Activated CD8-positive, alpha-beta memory T cell treated with anti-CD3 and anti-CD28 coated beads, Interleukin-2, amount 50 U/mL, for 1 hour (primary cell): Measurements from ENCODE around the gene CARHSP1.
"Not testable (repeated sequence)": the region's sequence is repeated elsewhere in the genome, so short reads cannot be mapped to it uniquely, and the experiment has no call there.

ENCODE experiments used
- DNase-seq: peaks from one replicate; pipeline ENCODE4 v3.0.0-alpha.2; 2020; ENCODE audit errors: extremely low read depth

CARHSP1 gene

DNA sequence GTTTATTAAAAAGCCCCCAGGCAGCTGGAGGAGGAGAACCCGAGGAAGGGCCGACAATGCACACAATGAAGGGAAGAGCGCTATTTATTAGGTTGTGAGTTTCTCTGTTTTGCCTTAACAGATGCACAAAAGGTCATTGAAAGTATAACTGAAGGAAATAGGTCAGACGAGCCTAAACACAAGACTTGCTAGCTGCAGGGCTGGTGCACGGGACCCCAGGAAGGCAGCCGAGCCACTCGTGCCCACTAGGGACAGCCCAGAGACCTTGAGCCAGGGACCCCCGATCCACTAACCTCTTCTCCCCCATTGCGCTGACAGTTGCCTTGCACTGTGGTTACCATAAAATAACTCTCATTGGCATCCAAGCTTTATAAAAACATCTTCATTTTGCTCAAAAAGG lies 24.6 kb upstream of the CARHSP1 start:
- DNase-seq, result no peak

DNA sequence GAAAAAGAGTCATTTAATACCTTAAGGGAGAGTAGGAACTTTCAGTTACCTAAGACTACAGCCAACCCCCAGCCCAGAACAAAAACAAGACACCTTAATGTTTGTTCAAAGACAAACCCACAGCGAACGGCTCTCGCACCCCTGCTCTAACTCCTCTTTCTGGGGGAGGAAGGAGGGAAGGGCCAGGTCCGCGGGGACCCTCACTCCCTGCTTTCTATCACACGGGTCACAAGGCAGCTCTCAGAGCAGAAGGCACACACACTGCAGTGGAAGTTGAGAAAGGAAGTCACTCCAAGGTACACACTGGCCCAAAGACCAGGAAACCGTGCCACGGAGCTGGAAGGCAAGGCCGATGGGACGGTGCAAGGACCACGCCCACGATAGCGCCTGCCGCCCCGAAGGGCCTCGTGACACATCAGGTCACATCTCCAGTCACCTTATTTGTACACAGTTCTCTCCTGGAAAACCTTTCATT lies 23.3 kb upstream of the CARHSP1 start:
- DNase-seq, result no peak

DNA sequence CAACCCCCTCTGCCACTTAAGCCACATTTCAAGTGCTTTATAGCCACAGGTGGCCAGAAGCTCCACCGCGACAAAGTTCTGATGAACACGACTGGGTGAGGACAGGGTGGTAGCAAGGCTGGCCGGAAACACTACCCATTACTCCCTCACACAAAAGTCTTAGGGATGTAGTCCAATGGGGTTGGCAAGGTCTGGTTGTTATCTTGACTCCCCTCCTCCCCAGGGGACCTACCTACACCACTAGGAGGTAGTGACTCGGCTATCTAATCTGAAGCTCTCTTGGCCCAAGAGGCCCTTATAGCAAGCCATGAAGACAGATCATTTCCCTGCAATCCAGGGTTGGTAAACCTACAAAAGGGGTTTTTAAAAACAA lies 21.7 kb upstream of the CARHSP1 start:
- DNase-seq, result no peak

DNA sequence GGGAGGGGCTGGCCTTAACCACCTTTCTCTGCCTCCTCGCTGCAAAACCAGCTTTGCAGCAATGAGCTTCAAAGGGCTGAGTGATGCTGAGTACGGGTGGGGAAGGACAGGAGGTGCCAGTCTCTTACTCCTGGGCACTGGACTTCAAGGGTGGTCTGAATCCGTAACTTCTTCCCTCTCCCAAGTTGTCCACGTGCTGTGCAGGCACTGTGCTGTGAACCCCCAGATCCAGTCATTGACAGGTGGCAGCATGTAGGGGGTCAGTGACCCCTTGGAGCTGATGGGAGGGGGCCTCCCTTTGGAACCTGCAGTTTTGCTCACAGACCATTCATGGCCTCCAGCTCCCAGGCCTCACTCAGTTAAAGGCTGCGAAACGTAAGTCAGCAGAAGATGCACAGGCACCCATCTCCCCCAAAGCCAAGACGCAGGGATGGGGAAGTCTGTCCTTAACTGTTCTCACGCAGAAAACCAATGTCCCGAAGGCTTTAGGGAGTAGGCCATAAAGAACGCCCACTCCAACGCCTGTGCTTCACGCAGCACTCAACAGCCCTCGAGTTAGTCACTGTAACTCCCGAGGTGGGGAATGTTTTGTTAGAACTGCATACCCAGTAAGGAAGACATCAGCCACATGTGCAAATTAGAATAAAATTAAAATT lies 21.2 kb upstream of the CARHSP1 start:
- DNase-seq, result no peak

DNA sequence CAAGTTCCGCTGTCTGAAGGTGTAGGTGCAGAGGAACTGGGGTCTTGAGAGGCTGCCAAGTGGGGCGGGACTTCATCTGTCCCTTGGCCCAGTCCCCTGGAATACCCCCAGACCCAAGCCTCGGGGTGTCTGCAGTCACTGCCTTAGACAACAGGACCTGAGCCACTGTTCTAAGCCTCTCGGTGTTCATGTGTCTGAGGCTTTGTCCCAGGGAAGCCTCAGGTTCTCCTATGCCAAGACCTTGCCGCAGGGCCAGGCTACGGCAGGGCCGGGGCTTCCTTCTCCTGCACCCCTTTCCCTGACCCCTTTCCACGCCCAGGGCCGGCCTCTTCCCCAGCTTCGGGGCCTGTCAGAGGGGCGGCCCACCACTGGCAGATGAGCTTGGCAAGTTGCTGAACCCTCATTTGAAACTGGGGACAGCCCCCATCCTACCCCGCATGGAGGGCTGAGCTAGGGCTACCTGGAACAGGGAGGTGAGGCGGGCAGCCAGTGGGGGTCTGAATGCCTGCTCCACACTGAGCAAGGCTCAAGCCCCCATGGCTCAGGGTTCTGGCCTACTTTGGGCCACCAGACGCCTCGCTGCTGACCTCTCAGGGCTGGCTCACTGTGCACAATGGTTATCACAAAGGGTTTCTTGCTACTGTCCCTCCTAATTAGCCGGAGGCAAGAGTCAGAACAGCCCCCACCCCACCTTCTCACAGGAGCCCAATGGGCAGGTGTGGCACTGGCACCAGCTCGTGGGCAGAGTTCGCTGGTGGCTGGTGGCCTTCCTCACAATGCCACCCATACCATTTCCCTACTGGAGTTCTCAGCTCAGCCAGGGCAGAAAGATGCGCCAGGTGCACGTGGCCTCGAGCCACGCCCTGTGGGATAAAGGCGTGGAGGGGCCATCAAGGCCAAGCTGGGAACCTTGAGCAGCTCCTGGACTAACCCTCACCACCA lies 20.4 kb upstream of the CARHSP1 start:
- no peak for DNase-seq

DNA sequence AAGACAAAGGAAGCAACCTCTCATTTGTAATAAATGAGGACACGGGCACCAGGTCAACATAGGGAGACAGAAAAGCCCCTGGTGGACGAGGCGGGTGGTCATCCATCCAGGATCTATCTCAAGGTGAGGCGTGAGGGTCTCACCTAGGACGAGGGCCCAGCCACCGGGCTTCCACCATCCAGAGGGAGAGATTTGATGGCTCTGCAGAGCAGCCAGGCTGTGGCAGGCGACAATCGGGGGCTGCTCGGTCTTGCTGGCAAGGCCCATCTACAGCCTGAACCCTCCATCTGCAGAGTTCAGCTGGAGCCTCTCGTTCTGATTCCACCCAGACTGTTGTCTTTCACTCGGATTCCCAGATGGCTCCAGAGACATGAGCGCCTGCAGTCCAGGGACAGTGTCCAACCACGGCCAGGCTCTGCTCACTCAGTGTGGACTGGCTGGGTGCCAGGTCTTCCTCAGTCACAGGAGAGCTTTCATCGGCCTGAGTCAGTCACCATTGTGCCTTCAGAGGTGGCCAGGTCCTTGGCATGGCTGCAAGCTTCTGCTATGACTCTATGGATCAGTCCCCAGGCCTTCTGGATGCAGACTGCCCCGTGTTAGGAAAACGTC lies 19.2 kb upstream of the CARHSP1 start:
- DNase-seq, result no peak

DNA sequence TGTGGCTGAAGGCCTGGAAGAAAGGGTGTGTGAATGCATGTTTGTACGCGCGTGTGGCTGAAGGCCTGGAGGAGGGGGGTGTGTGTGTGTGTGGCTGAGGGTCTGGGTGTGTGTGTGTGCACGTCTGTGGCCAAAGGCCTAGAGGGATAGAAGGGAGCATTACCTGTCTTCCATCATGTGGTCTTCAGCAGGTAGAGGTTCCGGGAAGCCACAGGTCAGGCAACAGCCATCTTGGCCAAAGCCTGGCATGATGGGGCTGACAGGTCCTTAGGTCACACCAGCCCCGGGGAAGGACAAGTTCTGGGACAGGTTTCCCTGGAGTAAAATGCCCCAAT lies 18.6 kb upstream of the CARHSP1 start:
- no peak for DNase-seq

DNA sequence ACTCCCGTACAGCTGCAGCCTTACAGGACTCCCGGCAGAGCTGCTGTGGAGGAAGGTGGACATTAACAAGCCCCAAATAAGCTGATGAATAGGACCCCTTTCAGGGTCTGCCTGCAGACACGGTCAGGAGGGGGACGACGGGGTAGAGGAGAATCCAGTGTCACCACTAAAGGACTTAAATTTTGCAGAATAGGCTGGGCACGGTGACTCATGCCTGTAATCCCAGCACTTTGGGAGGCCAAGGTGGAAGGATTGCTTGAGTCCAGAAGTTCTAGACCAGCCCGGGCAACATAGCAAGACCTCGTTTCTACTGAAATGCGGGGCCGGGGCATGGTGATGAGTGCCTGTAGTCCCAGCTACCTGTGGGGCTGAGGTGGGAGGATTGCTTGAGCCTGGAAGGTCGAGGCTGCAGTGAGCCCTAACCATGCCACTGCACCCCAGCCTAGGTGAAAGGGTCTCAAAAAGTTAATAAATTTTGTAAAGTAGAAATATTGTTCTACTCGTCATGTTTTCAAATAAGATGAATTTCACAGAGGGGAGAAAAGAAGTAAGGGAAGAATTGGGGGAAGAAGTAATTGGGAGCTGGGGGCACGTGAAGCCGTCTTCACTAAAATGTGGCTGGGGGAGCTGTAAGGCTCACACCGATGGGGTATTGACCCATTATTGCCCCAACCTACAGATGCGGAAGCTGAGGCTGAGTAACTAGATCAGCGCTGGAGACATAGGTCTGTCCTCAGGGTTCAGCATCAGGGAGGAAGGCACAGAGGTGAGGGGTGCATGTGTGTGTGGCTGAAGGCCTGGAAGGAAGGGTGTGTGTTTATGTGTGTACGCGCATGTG lies 18.0 kb upstream of the CARHSP1 start:
- no peak for DNase-seq

DNA sequence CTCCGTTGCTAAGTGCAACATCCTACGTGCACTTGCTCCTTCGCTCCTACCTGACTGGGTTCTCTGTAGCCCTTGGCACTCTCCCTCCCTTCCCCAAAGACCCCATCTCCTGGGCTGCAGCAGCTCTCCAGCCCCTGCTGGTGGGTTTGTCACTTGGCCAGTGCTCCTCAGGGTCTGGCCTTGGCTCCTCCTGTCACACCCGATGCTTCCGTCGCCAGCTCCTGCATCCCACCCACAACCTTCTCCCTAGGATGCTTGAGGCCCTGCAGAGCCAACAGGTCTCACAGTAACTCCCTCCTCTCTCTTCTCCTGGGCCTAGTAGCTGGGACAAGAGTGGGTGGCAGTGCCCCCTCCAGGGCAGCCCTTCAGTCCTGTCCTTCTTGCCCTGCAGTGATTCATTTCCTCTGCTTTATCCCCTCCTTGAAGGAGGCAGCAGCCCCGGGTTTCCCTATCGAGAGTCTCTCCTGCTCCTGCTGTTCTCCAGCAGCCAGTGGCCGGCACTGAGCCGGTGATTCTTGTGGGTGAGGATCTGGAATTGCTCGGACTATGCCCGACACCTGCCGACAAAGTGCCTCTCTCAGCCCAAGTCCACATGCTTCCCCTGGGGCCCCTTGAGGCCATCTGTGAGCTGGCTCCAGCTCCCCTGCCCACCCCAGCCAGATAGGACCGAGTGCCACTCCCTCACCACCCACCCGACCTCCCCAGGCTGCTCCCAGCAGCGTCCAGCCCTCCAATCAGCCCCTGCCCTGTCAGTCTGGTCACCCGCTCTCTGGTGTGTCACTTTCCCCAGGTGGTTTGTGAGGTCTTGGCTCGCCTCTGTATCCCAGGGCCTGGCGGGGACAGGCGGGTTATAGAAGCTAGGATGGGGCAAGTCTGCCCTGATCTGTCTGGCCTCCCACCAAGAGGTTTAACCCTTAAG lies 17.1 kb upstream of the CARHSP1 start:
- DNase-seq, result no peak

DNA sequence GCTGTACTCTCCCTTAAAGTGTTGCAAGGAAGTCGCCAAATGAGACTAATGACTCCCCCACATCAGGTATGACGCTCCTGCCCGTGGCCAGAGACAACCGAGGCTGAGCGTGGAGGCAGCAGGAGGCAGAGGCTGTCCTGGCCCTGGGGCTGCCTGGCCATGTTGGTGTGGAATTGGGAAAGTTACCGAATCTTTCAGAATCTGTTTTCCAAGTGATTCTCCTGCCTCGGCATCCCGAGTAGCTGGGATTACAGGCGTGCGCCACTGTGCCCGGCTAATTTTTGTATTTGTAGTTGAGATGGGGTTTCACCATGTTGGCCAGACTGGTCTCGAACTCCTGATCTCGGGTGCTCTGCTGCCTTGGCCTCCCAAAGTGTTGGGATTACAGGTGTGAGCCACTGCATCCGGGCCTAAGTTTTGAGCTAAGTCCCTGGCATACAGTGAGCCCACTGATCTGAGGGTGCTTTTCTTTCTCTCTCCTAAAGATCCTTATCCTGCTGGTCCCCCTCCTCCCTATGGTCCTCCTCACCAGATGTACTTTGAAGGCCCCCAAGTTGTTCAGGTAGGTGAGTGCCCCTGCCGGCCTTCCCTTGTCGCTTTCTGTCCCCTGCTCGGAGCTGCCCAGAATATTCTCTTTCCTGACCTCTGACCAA lies 14.0 kb upstream of the CARHSP1 start:
- no peak for DNase-seq

DNA sequence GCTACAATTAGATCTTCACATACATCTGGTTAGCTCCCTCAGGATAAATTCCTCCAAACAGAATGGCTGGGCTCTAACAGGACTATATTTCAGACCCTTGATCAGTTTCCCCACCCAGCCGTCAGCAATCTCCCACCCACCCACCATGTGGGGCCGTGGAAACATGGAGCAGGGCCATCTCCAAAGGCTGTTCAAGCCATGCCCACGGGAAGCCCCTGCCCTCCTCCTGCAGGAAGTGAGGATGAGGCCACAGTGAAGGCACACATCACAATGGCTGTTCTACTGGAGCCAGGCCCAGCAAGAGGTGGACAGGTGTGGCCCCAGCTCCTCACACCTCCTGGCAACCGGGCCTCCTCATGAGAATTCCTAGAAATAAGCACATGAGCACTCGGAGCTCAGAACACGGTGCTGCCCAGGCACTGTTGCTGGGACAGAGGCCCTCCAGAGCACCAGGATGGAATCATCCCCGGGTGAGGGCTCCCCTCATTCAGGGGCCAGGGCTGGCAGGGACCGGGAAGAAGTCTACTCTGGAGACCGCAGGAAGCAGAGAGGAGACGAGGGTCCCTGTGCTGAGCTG lies 13.3 kb upstream of the CARHSP1 start, which contains the start of gene LITAFD:
Gene LITAFD (plus strand): TSS at position 311 of the 577 bp plus-strand sequence. CDS start 2,005 bp downstream, outside the sequence.
- DNase-seq, result no peak

DNA sequence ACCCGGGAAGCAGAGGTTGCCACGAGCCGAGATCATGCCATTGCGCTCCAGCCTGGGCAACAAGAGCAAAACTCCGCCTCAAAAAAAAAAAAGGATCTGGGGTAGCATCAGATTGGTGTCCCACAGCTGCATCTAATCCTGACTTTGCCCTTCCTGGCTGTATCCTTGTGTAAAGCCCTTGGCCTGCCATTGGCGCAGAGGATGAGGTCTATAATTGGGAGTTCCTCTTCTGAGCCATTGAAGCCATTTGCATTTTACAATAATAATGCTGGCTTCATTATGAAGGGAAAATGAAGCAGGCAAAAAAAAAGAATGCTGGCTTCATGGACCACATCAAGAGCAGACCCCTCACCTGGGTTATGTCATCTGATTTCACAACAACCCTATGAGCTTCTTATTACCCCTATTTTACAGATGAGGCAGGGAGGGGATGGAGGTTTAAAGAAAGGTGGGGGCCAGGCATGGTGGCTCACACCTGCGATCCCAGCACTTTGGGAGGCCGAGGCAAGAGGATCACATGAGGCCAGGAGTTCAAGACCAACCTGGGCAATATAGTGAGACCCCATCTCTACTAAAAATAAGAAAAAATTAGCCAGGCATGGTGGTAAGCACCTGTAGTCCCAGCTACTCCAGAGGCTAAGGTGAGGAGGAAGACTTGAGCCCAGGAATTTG lies 12.2 kb upstream of the CARHSP1 start:
- no peak for DNase-seq

DNA sequence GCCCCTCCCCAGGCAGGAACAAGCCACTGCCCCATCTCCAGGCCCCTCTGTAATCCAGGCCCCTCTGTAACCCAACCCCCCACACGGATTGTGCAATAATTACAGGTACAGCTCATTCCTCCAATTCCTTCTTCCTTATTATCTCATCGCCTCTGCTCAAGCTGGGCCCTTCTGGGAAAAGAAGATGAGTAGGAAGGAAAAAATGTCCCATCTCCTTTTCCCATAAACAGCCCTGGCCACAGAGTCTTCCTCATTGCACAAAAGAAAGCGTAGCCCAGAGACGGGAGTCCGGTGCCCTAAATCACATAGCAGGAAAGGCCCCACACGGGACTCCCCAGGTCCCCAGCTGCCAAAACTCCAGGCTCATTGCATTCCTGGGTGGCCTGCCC lies 9.7 kb upstream of the CARHSP1 start:
- DNase-seq, result no peak

DNA sequence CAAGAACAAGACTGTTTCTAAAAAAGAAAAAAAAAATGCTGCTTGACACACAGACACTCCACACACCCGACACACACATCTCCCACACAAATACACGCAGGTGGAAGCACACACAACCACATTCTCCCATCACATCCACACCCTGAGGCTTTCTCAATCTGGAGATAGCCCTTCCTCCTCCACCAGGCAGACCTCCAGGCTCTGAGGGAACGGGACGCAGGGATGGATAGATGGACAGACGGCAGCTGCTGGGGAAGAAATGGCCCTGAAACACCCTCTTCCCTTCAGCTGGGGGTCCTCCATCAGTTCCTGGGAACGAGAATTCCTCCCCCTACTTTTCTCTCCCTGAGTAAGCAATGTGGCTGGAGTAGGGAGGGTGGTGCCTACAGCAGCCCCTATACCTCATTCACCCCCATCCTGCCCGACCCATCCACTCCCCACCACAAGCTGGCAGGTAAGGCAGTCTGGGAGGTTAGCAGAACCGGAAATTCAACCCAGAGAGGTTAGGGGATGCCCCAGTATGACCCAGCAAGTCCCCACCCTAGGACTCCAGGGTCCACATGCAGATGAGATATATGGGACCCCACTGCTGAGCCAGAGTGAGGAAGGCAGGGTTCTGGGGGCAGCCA lies 9.2 kb upstream of the CARHSP1 start:
- DNase-seq, result no peak

DNA sequence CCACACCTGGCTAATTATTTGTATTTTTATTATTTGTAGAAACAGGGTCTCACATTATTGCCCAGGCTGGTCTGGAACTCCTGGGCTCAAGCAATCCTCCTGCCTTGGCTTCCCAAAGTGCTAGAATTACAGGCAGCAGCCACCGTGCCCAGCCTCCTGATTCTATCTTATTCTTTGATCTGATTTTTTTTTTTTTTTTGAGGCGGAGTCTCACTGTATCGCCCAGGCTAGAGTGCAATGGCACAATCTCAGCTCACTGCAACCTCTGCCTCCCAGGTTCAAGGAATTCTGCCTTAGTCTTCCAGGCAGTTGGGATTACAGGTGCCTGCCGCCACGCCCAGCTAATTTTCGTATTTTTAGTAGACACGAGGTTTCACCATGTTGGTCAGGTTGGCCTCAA lies 6.5 kb upstream of the CARHSP1 start:
- not testable (repeated sequence) for DNase-seq

DNA sequence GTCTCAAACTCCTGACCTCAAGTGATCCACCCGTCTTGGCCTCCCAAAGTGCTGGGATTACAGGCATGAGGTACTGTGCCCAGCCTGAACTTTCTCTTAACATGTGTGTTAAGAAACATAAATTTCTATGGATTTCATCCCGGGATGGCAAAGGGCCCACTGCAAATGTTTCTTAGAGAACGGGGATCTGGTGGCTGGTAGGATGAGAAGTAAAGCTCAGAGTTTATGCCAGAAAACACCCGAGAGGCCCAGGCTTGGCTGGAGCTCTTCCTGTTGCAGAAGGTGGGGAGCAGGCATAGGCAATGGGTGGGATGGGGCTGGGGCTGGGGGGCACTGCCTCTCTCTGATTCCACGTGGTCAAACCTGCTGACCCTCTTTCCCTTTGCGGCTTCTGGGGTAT lies 5.6 kb upstream of the CARHSP1 start:
- DNase-seq, result no peak

DNA sequence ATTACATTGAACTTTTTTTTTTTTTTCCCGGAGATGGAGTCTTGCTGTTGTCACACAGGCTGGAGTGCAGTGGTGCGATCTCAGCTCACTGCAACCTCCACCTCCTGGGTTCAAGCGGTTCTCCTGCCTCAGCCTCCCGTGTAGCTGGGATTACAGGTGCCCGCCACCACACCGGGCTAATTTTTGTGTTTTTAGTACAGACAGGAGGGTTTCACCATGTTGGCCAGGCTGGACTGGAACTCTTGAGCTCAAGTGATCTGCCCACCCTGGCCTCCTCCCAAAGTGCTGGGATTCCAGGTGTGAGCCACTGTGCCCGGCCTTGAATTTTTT lies 5.0 kb upstream of the CARHSP1 start:
- not testable (repeated sequence) for DNase-seq

DNA sequence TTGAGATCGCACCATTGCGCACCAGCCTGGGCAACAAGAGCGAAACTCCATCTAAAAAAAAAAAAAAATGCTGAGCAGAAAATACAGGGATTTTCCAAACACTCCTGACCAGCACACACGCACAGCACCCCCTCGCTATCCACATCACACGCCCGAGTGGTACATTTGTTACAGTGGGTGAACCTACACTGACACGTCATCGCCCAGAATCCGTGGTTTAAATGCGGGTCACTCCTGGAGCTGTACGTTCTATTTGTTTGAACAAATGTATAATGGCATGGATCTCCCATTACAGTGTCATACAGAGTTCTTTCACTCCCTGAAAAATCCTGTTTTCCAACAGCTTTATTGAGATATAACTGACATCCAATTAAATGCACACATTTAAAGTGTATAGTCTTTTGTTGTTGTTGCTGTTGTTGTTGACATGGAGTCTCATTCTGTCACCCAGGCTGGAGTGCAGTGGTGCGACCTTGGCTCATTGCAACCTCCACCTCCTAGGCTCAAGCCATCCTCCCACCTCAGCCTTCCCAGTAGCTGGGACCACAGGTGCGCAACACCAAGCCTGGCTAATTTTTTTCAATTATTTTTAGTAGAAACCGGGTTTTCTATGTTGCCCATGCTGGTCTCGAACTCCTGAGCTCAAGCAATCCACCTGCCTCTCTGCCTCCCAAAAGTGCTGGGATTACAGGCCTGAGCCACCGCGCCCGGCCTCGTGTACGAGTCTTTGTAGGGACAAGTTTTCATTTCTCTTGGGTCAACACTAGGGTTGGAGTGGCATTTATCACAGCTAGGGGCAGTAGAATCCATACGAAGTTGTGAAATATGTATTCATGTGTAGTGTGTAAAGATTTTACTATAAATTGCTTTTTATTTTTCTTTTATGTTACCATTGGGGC lies 4.4 kb upstream of the CARHSP1 start:
- no peak for DNase-seq
